Stimulated activated CD8-positive, alpha-beta memory T cell treated with anti-CD3 and anti-CD28 coated beads, Interleukin-12 subunit alpha, Interleukin-12 subunit beta, amount 100 ng/mL, for 1 hour (primary cell): Measurements from ENCODE around the gene SYK.
"Not testable (repeated sequence)": the region's sequence is repeated elsewhere in the genome, so short reads cannot be mapped to it uniquely, and the experiment has no call there.

Experiments used
- DNase-seq: peaks from one replicate; pipeline ENCODE4 v3.0.0-alpha.2; 2020; ENCODE audit warnings: low read depth

The SYK gene

DNA sequence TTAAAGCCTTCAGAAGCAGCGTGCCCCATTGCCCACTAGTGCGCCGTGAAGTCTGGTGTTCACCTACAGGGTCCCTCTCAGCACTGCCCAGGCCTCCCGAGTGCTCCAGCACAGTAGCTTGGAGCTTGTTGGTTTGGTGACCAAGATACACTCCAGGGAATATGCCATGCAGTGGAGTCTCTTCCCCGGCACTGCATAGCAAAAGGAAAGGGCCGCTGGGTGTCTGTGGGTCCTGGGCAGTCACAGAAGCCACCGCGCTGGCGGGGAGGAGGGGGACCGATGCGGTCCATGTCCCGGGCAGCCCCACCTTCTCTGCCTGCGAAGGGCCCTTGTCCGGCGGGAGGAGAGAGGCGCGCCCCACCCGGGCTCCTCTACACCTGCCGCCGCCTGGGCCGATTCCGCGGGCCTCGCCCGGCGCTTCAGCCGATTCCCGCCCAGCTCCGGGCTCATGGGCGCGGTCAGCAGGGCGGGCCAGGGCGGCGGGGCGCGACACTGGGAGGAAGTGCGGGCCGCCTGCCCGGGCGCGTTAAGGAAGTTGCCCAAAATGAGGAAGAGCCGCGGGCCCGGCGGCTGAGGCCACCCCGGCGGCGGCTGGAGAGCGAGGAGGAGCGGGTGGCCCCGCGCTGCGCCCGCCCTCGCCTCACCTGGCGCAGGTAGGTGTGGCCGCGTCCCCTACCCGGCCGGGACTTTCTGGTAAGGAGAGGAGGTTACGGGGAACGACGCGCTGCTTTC, at the start of gene SYK:
SYK (plus strand) TSS at position 579 of the 732 bp plus-strand sequence. CDS start 42,080 bp downstream, outside the sequence.
- DNase-seq: no peak

DNA sequence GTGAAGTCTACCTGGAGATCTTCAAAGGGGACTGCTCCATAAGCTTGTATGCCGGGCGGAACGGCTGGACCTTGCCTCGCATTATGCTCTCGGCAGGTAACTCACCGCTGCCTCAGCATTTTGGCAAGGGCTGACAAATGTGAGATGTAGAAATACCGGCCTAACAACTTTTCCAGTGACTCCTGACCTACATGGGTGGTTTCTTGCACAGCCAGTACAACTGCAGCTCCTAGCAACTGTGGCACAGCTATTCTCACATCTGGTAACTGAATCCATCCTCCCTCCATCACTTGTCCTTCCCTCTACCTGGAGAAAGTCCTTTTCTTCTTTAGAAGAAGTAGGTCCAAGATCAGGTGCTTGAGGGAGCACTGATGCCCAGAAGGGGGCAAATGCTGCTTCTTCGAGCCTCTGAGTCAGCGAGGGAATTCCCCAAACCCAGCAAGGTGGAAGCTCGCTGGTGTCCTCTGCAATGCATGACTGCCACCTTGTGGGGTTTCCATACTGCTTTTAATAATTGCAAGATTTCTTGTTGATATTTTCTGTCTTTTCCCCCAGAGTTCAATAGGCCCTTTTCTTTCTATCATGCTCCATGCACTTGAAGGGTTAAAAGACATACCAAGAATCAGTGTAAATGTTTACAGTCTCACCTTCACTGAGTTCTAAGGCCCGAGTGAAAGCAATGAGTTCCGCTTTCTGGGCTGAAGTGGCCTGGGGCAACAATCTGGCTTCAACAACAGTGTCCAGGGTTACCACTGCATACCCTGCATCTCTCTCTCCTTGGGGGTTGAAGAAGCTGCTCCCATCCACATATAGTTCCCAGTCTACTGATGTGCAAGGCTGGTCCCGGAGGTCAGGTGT, 45.9 kb upstream of the SYK start:
- peak; percentile 18 for DNase-seq

DNA sequence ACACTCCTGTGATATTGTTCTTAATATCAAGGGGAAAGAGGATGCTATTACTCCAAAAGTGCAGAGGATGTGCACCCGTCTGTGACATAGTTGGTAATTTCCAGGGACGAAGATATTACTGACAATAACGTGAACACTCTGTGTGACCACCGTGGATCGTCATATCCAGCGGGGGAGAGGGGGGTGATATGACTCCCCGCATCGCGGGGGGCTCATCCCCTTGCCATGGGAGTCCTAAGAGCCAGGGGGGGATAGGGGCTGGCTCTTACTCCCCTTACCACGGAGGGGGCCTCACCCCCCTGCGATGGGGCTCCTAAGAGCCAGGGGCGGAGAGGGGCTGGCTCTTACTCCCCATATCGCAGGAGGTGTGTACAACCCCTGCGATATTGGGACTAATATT, 41.0 kb upstream of the SYK start:
- not testable (repeated sequence) for DNase-seq

DNA sequence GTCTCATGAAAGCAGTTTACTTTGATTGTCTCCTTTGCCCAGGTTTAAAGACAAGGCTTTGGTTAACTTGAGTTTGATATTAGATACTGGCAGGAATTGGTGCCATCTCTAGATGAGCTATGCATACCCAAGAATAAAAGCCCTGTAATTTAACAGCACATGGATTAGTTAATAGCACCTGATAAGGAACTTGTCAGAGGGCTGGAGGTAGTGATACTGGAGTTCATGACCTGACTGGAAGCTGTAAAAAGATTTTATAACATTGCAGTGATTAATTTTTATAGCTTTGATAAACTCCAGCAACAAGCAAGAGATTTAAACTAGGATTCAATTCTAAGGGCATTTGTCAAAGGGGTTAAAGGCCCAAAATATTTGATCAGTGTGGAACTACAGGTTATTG, 34.9 kb upstream of the SYK start:
- no peak for DNase-seq

DNA sequence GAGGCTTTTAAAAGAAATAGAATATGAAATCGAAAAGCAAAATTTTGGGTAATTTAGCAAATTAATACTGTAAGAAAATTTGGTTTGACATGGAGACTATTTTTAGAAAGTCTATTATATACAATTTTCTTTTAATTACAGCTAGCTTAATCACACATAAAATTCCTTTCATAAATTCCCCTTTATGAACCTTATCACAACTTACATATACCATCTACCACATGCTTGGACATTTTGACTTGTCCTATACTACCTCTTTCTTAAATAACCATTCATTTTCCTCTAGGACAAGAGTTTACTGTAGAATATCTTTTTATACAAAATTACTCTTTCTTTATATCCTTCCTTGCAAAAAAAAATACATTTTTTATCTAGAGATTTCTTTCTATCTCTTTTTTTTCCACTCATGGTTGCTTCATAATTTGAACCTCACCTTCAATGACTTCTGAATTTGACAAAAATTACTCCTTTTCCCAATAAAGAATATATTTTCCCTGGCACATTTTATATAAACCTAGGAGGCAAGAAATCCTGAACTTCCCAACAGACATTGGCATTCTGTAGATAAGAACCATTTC, 34.0 kb upstream of the SYK start:
- no peak for DNase-seq

DNA sequence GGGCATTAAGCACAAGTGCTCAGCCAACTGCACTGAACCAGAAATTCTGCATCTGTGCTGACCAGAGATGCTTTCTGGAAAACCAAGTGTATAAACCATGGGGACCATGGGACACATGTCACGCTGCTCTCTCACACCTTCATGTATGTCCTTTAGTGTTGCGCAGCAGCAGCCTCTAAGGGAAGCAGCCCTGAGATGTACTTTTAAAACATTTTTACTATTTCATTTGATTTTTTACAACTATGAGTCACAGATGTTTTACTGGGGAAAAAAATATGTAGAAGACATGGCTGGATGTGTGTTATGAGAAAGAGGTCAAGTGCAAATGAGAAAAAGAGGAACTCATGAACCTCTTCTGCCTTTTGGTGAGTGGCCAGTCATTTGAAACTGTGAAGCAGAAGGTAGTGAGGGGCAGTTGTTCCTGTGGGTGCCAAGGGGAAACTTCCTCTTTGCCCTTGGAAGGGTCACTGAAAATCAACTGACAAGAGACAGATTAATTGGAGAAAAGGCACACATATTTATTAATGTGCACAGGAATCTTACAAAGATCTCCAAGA, 31.4 kb upstream of the SYK start:
- DNase-seq: no peak

DNA sequence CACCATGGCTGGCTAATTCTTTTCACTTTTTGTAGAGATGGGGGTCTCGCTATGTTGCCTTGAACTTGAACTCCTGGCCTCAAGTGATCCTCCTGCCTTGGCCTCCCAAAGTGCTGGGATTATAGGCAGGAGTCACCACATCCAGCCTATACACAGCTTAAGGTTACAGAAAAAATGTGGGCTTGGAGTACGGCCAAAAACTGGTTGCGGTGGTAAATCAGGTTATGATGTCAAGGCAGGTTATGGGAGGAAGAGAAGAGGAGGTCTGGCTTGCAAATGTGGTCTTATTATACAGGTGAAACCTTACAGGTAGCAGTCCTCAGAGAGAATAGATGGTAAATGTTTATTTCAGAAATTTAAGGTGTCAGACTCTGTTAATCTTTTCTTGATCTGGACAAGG, 30.7 kb upstream of the SYK start:
- DNase-seq: no peak

DNA sequence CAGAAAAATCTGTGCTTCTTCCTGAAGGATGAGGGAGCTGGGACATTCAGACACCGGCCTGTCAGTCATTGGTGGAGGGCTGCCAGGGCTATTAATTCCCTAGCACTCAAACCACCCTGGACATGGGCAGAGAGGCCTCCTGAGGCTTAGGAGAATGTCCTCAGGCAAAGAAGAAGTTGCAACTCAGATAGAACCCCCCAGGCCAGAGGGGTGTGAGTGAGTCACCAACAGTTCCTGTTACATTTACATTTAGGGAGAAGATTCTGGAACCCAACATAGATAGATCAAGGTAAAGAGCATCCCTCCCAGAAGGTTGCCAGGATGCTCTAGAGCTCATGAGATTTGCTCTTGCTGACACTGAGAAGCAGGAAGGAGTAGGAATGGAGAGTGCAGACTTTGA, 29.2 kb upstream of the SYK start:
- DNase-seq: no peak

DNA sequence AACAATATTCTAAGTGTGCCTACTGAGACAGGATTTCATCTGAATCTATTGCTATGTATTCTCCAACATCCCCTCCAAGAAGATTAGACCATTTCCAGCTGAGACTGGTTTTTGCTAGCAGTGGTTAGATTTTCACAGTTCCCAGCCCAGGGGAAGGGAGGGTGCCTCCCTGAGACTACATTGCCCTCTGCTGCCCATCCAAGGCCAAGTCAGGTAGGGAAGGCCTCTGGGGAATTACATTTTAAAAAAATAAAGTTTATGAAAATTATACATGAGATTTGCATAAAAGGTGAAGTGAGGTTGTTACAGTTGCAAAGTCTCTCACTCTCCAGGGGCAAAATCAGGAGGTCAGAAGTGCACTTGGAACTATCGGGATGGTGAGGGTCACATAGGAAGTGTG, 28.0 kb upstream of the SYK start:
- no peak for DNase-seq

DNA sequence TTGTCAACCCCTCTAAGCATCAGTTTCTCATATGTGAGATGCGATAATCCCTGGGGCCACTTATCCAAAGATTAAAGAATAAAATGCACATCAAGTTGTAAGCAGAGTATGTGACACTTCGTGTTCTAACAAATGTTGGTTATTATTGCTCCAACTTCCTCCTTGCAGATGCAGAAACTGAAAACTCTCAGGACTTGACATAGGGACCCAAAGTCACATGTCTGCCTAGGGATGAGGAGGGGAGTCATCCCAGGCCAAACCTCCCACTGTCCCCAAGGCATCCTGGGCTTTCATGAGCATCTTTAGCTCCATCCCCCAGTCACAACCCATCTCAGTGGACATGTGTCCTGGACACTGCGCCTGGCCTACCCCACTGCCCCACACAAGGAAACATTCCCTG, 27.5 kb upstream of the SYK start:
- no peak for DNase-seq

DNA sequence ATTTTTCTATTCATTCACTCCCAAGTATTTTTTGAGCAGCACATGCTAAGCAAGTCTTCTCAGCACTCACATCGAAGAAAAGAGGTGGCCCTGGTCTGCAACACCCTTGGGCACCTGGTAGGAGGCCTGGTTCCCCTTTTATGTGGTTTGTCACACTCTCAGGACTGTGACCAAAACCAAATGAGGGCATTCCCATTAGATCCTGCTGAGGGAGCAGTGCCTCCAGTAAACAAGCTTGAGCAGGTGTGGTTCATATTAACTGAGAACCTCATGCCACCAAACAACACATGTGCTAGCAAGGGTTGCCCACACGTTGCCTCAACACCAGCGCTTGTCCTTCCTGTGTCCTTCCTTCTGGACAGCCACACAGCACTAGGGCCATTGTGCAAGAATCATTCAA, 26.9 kb upstream of the SYK start:
- no peak for DNase-seq

DNA sequence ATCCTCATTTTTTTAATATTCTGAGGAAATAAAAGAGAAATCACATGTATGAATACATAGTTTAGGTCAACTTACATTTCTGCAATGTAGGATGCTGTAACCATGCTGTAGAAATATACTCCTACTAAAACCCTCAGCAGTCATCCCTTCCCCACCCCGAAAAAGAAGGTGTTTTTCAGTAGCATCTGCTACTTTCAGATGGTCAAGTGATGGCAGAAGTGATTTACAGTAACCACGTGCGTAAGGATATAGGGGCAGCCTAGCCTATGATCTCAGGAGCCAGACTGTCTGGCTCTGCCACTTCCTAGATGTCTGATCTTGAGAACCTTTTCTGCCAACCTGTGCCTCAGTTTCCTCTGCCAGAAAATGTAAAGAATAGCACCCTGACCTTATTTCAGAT, 26.0 kb upstream of the SYK start:
- no peak for DNase-seq

DNA sequence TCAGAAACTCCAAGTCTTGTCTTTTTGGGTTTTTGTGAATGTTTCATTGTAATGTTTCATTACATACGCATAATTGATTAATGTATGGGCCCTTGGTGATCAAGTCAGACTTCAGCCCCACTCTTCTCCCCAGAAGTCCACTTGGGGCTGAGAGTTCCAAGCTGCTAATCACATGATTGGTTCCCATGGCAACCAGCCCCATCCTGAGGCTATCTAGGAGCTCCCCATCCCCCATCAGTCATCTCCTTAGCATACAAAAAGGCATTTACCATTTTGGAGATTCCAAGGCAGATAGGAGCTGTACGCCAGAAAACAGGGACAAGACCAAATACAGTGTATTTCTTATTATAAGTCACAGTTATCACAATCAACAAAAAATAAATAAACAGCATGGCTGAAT, 22.9 kb upstream of the SYK start:
- no peak for DNase-seq

DNA sequence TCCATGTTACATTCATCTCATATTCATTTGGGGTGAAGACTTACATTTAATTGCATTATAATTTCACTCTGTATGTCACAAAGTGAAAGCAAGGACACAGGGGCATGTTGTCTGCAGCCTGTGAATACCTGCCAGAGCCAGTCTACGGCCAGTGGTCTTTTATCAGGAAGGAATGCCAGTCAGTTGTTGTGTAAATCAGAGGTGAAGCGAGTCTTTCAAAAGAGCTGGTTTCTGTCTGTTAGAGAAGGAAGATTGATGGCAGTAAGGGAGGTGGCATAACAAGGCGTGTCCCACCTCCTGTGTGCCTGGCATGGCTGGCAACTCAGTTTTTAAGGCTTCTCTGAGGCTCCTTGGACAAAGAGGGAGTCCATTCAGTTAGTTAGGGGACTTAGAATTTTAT, 18.1 kb upstream of the SYK start:
- DNase-seq: no peak

DNA sequence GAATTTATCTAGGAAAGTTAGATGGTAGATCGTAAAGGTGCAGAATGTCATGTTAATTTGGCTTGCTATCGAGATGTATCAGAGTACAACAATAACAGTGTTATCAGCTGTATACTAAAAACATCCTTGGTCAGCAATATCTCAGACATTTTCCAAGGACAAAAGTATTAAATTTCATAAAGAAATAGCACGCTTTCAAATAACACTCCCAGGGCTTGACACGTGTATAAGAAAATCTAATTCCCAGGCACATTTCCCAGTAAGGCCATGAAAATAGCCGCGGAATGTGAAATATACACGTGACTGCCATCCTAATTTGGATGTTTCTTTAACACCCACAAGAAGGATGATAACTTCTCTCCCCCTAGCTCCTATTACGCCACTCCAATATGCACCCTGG, 17.7 kb upstream of the SYK start:
- no peak for DNase-seq

DNA sequence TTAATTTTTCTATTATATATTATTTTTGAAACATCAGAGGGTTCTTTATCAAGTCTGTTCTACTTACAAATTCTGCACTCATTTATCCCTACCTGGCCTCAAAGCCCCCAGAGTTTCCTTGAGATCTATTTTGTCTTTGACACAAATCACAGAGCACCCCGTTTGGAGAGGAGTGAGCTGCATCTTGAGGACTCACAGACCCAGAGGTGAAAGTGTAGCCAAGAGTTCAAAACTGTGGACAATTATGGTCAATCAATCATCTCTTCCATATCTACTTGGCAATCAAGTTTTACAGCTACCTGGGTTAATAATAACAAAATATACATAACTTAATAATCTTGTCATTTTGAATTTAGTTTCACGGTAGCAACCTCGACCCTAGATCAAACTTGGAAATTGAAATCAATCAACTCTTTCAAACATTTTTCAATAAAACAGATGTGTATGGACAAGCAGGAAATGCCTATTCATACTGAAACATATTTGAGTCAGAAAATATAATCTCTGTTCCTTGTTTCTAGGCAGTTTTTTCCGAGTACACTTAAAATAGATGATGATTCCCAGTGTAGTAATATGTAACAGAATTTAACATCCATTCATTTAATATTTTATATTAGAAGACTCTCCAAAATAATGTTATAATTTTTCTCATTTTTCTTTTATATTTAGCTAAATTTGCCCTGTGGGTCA, 13.7 kb upstream of the SYK start:
- no peak for DNase-seq

DNA sequence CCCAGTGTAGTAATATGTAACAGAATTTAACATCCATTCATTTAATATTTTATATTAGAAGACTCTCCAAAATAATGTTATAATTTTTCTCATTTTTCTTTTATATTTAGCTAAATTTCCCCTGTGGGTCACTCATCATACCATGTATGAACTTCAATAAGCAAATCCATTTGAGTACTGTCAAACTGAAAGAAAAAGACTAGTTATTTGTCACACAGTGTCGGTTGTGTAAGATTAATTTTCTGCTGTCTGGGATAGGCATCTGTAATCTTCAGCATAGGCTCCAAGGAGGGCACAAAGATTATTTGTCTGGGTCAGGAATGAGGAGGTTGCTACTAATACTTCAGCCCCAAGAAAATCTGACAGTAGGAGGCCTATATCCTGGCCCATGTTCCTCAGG, 13.1 kb upstream of the SYK start:
- DNase-seq: not testable (repeated sequence)

DNA sequence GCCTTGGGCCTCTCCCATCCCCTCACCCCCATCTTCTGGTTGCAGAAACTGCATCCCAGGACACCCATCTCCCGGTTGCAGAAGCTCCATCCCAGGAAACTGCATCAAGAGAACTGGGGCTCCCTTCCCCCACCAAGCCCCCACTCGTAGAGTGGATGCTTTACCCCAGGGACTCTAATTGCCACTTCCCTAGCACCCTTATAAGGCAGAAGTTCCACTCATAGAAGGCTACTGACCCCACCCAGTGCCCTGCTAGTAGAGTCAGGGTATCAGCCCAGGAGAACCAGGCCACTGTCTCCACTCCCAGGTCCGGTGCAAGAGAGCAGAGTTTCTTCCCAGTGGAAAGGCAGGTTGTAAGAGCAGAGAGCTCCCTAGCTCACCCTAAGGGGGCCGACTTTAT, 12.2 kb upstream of the SYK start:
- no peak for DNase-seq

DNA sequence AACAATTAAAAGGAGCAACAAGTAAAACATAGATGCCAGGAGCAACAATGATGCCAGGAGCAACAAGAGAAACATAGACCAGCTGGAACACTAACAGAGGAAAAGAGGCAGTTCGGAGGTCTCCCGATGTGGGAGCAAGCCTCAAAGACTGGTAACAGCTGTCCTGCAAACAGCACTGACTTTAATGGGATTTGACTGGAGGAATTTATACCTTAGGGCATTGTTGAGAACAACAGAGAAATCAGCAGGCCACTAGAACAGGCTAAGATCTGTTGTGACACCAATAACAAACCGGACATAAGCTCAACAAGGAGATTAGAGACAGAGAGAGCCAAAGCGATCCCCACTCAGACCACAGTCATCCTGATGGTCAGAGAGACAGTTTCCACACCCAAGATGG, 11.8 kb upstream of the SYK start:
- no peak for DNase-seq

DNA sequence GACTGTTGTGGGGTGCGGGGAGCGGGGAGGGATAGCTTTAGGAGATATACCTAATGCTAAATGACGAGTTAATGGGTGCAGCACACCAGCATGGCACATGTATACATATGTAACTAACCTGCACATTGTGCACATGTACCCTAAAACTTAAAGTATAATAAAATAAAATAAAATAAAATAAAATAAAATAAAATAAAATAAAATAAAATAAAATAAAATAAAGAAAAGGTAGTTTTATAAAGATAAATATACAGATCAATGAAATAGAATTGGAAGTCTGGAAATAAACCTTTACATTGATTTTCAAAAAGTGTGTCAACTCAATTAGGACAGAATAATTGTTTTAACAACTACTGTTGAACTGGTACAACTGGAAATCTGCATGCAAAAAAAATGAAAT, 8.6 kb upstream of the SYK start:
- DNase-seq: not testable (repeated sequence)

DNA sequence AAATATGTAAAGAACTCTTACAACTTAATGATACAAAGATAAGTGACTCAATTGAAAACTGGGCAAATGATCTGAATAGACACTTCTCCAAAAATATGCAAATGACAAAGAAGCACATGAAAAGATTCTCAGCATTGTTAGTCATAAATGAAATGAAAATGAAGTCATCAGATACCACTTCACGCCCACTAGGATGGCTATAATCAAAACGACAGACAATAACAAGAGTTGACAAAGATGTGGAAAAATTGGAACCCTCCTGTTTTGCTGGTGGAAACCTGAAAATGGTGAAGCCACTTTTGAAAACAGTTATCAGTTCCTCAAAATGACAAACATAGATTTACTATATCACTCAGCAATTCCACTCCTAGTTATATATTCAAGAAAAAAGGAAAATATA, 7.9 kb upstream of the SYK start:
- DNase-seq: no peak

DNA sequence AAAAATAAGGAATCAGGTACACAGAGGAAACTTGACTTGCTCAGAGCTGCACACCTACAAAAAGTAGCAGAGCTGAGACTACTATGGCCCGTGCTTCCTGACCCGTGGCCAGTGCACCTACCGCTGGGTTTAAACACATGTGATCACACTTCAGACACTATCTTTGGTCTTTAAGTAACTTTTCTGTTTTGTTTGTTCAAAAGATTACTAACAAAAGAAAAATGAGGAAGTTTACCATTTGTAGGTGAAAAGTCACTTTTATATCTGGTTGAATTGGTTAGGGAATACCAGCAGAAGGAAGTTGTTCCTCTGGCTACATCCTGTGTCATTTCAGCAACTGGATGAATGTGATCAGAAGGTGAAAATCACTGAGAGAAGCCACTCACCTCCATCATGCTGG, 6.5 kb upstream of the SYK start:
- no peak for DNase-seq
